Lower leg skin (tissue), 3 donors: ENCODE data around the gene KIF1B.

ENCODE experiments used
- CTCF ChIP-seq, 3 donors: fragments of 450-650 bp; IDR thresholded peaks; one replicate each; pipeline ENCODE4 v1.5.1; 2016; ENCODE audit warnings: antibody characterized with exemption in 3 of 3, mild to moderate bottlenecking in 3 of 3, moderate library complexity in 2 of 3
- POLR2A ChIP-seq, 2 donors: fragments of 450-650 bp; IDR thresholded peaks; one replicate each; pipeline ENCODE4 v1.6.1; 2016 to 2017; ENCODE audit warnings: antibody characterized with exemption in 2 of 2, mild to moderate bottlenecking in 1 of 2, moderate library complexity in 1 of 2

GRCh38 chr1:10292188-10292587 lies 81.8 kb downstream of the KIF1B start:
- TF ChIP-seq CTCF (IDR thresholded peaks at IDR 0.05) (no peak), POLR2A (IDR thresholded peaks at IDR 0.05) (no peak)
